Peyer's patch (tissue), 4 donors: ENCODE results near the gene ZFYVE26.

Experiments
- CTCF ChIP-seq, 6 experiments: fragments of 450-650 bp in 4 of 6; fragments of 200-600 bp in 2 of 6; sonication (generic) in 1 of 6; IDR thresholded peaks; one replicate each; pipeline ENCODE4 v1.5.1; 2017 to 2019; ENCODE audit warnings: antibody characterized with exemption in 6 of 6, mild to moderate bottlenecking in 3 of 6, moderate library complexity in 1 of 6
- POLR2A ChIP-seq, 2 donors: fragments of 450-650 bp; IDR thresholded peaks; one replicate each; pipeline ENCODE4 v1.5.1; 2017; ENCODE audit warnings: antibody characterized with exemption in 2 of 2, mild to moderate bottlenecking in 2 of 2, moderate library complexity in 2 of 2

GRCh38 chr14:67727361-67727760 is 89.0 kb downstream of the ZFYVE26 start:
- TF ChIP-seq CTCF (IDR thresholded peaks at IDR 0.05), result no peak
- TF ChIP-seq POLR2A (IDR thresholded peaks at IDR 0.05), result no peak
